GM10266 (cell line): ENCODE data around the gene SLC25A25.

Experiments
- DNase-seq: peaks from one replicate; pipeline ENCODE4 v3.0.0; 2012; ENCODE audit errors: extremely low spot score
- CTCF ChIP-seq: IDR thresholded peaks from 2 replicates; pipeline ENCODE4 v1.5.1; 2012; ENCODE audit warnings: mild to moderate bottlenecking, low read depth; ENCODE audit not compliant: control insufficient read depth, insufficient read depth; ENCODE audit errors: missing control alignments

The SLC25A25 gene

DNA sequence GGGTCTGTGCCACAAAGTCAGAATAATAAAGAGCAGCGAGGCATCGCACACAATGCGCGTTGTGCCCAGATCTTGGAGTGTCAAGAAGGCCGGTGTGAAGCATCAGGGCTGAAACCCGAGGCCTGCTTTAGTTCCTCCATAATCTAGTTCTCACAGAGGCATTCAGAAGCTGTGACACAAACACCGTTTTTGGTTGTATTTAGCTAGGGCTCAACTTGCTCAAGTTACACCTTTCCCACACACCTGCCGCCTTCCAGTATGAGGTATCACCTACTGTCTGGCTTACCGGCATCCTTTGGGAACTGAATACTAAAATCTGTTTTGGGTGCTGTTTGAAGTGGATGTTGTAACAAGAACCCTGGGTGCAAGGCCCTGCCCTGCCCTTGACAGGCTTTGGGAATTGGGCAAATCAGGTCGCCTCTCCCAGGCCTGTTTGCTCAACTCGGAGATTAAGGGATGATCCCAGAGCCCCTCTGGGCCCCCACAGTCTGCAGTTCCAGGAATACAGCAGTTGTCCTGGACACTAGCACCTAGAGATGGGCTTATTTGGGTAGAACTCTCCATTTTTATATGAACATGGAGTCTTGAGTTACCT, 27.0 kb downstream of the SLC25A25 start:
- TF ChIP-seq CTCF, result no peak
- no peak for DNase-seq

GRCh38 chr9:128096616-128097536, 28.8 kb downstream of the SLC25A25 start:
- TF ChIP-seq CTCF, result no peak
- DNase-seq, result no peak

DNA sequence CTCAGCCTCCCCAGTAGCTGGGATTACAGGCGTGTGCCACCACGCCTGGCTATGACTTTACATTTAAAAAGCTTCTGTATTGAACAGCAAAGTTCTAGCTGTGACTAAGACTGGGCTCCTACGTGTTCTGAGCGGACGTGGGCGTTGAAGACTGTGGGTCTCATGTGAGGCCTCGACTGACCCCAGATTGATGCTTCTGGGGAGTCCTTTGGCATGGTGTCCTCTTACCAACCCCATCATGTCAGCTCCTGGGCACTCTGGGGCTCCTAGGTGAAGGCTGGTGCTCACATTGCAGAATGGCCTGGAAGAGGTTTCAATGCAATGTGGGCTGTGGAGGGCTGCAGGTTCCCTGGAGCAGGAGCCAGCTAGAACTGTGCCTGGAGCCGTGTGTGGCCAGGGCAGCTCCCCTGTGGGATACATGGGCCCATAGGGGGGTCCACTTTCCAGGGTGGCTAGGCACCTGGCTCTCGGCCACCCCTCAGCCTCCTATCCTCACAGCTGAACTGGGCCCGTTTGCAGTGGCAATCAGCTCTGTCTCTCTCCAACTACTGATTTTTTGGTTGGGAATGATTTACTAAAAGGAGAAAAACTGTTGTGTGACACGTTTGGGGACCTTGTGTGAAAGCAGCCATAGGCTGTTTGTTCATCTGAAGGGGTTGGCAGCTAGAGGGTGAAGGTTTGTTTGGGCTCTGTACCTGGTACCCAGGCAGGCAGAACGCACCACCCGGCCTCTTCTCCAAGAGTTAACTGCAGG, 29.7 kb downstream of the SLC25A25 start:
- no peak for TF ChIP-seq CTCF
- no peak for DNase-seq

- TF ChIP-seq CTCF, result no peak
- no peak for DNase-seq
These were observed 30.5 kb downstream of the SLC25A25 start for GRCh38 chr9:128098297-128099230.

- no peak for TF ChIP-seq CTCF
- no peak for DNase-seq
These were observed 31.3 kb downstream of the SLC25A25 start for GRCh38 chr9:128099231-128099931.

DNA sequence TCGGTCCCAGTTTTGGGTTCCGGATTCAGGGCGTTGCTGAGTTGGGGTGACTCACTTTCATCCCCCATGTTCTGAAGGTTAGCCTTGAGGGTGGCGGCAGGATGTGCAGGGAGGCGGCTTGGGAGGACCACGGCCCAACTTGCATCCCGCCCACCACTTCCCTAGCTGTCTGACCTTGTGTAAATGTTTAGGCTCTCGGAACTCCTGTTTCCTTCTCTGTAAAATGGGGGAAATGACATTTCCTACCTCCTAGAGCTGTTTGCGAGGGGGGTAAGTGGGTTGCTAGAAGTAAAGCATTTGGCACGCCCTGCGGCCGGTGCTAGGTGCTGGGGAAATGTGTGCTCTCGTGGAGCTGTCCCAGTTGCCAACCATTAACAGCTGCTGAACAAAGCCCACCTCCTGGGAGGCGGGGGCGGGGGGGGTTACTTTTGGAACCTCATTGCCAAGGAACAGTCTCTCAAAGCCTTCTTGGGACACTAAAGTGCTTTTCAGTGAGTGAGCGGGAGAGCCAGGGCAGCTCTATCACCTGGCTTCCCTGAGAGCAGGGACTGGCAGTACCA, 32.0 kb downstream of the SLC25A25 start:
- no peak for TF ChIP-seq CTCF
- no peak for DNase-seq
